Ovary (tissue), 9 donors: ENCODE data around the gene ELAVL1. TPM values are rescaled to one million over a fixed set of nuclear protein-coding genes. Genes with fewer than 3 reads are reported as not detected.

Experiments used
- DNase-seq, 5 donors: peaks; one replicate each; pipeline ENCODE4 v3.0.0-alpha.2; 2019 to 2020
- H3K27ac ChIP-seq, 2 donors: fragments of 200-600 bp; one replicate each; pipeline versions ENCODE4 v1.5.1 to v1.8.0; 2019 to 2022
- H3K27me3 ChIP-seq: fragments of 200-600 bp; one replicate; pipeline ENCODE4 v1.8.0; 2022
- H3K36me3 ChIP-seq: fragments of 200-600 bp; sonication (generic); one replicate; pipeline ENCODE4 v1.5.1; 2019
- H3K4me1 ChIP-seq: one replicate; pipeline ENCODE4 v1.8.1; 2013; ENCODE audit warnings: mild to moderate bottlenecking, moderate library complexity; ENCODE audit not compliant: insufficient read depth
- H3K4me3 ChIP-seq: fragments of 200-600 bp; sonication (generic); one replicate; pipeline ENCODE4 v1.5.1; 2017
- H3K9me3 ChIP-seq, 2 donors: fragments of 200-600 bp in 1 of 2; sonication (generic) in 1 of 2; one replicate each; pipeline versions ENCODE4 v1.5.1 to v1.8.1; 2013 to 2019; ENCODE audit warnings: mild to moderate bottlenecking in 1 of 2, moderate library complexity in 1 of 2
- EP300 ChIP-seq: sonication (generic); formaldehyde crosslinking; IDR thresholded peaks from one replicate; pipeline ENCODE4 v1.6.1; 2017; ENCODE audit warnings: antibody characterized with exemption
- POLR2A ChIP-seq: fragments of 450-650 bp; IDR thresholded peaks from one replicate; pipeline ENCODE4 v1.6.1; 2017; ENCODE audit warnings: antibody characterized with exemption, mild to moderate bottlenecking, moderate library complexity
- WGBS, 3 donors: extraction: QIAGEN DNeasy Blood & Tissue Kit in 1 of 3; methylation state at CpG; one replicate each; pipeline versions ENCODE4 v1.1.5 to v1.1.7; 2013 to 2017; 5-methylcytosine and 5-hydroxymethylcytosine counted together
- intact Hi-C, 4 donors: fragments of 100-400 bp; cut with DNase I; formaldehyde crosslinking; loops; one replicate each; pipeline versions ENCODE4 v1.11.0 to v1.15.1; 2022 to 2023
- polyA plus RNA-seq, 2 donors: library from polyadenylated mRNA; stranded (reverse); fragments of 200-250 nt in 1 of 2; fragments of 350-450 nt in 1 of 2; fragmentation: Illumina TruSeq in 1 of 2; extraction: RNeasy Lipid Tissue Mini Kit (QIAGEN cat#74804) in 1 of 2; gene quantifications; one replicate each; pipeline ENCODE4 v1.2.3, GENCODE V29; 2013 to 2014
- total RNA-seq, 7 donors: library from RNA; depleted of rRNA in 2 of 7; stranded (reverse); fragments of >200 nt in 2 of 7; fragmentation: NEBNext Ultra II Directional in 3 of 7; extraction: Animal tissue kit (Norgen Biotek cat#: 25700) in 3 of 7; gene quantifications; one replicate each; pipeline versions ENCODE4 v1.1.0 to v1.2.4, GENCODE V29; 2016 to 2023
- TF ChIP-seq, protein P1 (sequence below), 3 donors: fragments of 450-650 bp in 2 of 3; fragments of 200-600 bp in 1 of 3; IDR thresholded peaks; one replicate each; pipeline versions ENCODE4 v1.5.1 to v1.8.0; 2016 to 2022; ENCODE audit warnings: antibody characterized with exemption in 3 of 3, mild to moderate bottlenecking in 1 of 3
- donor health status: DM: no; HTN: no; CAD: no; lungs with moderate emphysema.
- donor health status: DM: no; HTN: no; CAD: no.
- donor health status: Bipolar disorder and iron deficiency.
- donor health status: DM: yes; HTN: yes; CAD: no.
- donor health status: DM: no; HTN: no; CAD: no.
- donor health status: DM: yes; HTN: yes; CAD: no.

The ELAVL1 gene
- total and polyA plus RNA-seq, 9 donors = 13.8 to 78.4 (median 63.5) TPM

DNA sequence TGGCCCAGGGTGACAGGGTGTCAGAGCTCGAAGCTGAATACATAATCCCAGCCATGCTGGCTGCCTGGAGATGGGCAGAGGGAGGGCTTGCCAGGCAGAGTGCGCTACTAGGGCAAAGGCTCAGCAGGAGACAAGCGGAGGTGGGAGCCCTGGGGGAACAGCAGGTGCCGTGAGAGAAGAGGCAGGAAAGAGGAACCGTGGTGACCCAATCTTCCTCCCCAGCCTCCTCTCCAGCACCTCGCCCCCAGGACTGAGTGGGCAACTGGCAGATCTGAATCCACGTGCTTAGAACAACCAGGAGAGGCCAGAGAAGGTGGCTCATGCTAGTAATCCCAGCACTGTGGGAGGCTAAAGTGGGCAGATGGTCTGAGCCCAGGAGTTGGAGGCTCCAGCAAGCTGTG, 36.1 kb upstream of the ELAVL1 start:
- WGBS, 3 donors = 72 to 82% (median 76%) methylated on average over 7 of the region's 7 CpGs
- Histone ChIP-seq H3K27me3 (no peaks in the 10 kb centered on the region), H3K27ac (no peak overlapping the region), H3K4me3 (no peak overlapping the region), H3K4me1 (no peaks in the 10 kb centered on the region), H3K9me3 (no peaks in the 10 kb centered on the region), H3K36me3 (no peaks in the 10 kb centered on the region)
- TF ChIP-seq EP300 (no peak), POLR2A (no peak)
- TF ChIP-seq, protein P1, sequence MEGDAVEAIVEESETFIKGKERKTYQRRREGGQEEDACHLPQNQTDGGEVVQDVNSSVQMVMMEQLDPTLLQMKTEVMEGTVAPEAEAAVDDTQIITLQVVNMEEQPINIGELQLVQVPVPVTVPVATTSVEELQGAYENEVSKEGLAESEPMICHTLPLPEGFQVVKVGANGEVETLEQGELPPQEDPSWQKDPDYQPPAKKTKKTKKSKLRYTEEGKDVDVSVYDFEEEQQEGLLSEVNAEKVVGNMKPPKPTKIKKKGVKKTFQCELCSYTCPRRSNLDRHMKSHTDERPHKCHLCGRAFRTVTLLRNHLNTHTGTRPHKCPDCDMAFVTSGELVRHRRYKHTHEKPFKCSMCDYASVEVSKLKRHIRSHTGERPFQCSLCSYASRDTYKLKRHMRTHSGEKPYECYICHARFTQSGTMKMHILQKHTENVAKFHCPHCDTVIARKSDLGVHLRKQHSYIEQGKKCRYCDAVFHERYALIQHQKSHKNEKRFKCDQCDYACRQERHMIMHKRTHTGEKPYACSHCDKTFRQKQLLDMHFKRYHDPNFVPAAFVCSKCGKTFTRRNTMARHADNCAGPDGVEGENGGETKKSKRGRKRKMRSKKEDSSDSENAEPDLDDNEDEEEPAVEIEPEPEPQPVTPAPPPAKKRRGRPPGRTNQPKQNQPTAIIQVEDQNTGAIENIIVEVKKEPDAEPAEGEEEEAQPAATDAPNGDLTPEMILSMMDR (IDR thresholded peaks at IDR 0.05) = no peak
- intact Hi-C loops = no loop called here
- no peak for DNase-seq

DNA sequence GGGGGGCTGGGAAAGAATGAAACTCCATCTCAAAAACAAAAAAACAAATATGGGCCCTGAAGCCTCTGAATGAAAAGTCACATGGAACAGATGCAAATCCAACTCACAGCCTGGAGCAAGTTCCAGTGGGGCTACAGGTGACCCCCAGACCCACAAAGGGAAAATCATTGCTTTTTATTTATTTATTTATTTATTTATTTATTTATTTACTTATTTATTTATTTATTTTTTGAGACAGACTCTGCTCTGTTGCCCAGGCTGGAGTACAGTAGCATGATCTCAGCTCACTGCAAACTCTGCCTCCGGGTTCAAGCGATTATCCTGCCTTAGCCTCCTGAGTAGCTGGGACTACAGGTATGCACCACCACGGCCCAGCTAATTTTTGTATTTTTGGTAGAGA, 33.8 kb upstream of the ELAVL1 start:
- WGBS, 3 donors = 86 to 98% (median 93%) methylated on average over 3 of the region's 3 CpGs
- no peaks in the 10 kb centered on the region for H3K9me3 ChIP-seq
- intact Hi-C loops = no loop called here

DNA sequence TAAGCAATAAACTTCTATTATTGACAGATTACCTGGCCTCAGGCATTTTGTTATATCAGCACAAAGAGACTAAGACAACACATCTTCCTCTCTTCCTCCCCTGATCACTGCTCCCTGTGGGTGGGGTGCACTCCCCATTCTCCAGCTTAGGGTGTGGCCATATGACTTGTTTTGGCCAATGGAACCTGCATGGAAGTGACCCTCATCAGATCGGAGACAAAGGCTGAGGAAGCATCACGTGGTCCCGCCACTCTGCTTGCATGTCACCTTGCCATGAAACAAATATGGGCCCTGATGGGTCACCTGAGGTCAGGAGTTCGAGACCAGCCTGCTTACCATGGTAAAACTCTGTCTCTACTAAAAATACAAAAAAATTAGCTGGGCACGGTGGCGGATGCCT, 33.4 kb upstream of the ELAVL1 start:
- Histone ChIP-seq H3K9me3 (no peaks in the 10 kb centered on the region), H3K27me3 (no peaks in the 10 kb centered on the region), H3K4me1 (no peaks in the 10 kb centered on the region), H3K27ac (no peak overlapping the region), H3K36me3 (no peaks in the 10 kb centered on the region), H3K4me3 (no peak overlapping the region)
- WGBS, 3 donors = 76 to 86% (median 81%) methylated on average over 6 of the region's 6 CpGs
- DNase-seq = no peak
- intact Hi-C loops = no loop called here
- TF ChIP-seq EP300 (no peak), POLR2A (no peak)
- TF ChIP-seq, protein P1 (IDR thresholded peaks at IDR 0.05) = no peak

More for the DNA sequence above, 33.8 kb upstream of the ELAVL1 start:
- TF ChIP-seq EP300 (no peak), POLR2A (no peak)
- TF ChIP-seq, protein P1 (IDR thresholded peaks at IDR 0.05) = no peak
- H3K27me3 ChIP-seq = no peaks in the 10 kb centered on the region
- no peaks in the 10 kb centered on the region for H3K36me3 ChIP-seq
- no peak overlapping the region for H3K27ac ChIP-seq
- no peak overlapping the region for H3K4me3 ChIP-seq
- no peak for DNase-seq
- no peaks in the 10 kb centered on the region for H3K4me1 ChIP-seq

DNA sequence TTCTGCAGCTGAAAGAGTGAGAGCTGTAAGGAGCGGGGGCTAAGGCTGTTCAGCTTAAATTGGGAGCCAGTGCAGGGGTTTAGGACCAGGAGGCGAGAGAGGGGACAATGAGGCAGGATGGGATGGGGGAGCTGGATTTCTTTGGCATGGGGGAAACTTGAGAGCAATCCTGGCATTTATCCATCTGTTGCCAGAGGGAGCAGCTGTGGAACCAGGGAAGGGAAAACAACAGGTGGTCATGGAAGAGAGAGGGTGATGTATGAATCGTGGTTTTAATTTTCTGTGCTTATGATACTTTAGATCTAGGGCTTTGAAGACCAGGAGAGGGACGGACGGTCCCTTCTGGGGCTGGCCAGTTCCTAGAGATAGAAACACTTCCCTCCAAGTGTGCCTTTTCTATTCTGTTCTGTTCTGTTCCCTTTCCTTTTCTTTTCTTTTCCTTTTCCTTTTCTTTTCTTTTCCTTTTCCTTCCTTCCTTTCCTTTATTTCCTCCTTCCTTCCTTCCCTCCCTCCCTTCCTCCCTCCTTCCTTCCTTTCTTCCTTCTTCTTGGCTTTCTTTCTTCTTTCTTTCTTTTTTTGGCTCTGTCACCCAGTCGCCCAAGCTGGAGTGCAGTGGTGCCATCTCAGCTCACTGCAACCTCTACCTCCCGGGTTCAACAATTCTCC, 31.1 kb upstream of the ELAVL1 start:
- TF ChIP-seq, protein P1 (IDR thresholded peaks at IDR 0.05) = no peak
- TF ChIP-seq EP300 = no peak
- TF ChIP-seq POLR2A = no peak

More for the DNA sequence above, 31.1 kb upstream of the ELAVL1 start:
- Histone ChIP-seq H3K4me1 (no peaks in the 10 kb centered on the region), H3K9me3 (no peaks in the 10 kb centered on the region), H3K4me3 (no peak overlapping the region), H3K27ac (no peak overlapping the region), H3K27me3 (no peaks in the 10 kb centered on the region), H3K36me3 (no peaks in the 10 kb centered on the region)
- WGBS, 3 donors = 46 to 55% (median 47%) methylated on average over 7 of the region's 7 CpGs
- DNase-seq = no peak
- intact Hi-C loops = no loop called here
